Measurements from ENCODE around the gene TSPAN1. TPM values are rescaled to one million over a fixed set of nuclear protein-coding genes. Genes with fewer than 3 reads are reported as not detected.

TSPAN1 gene
- total RNA-seq, 2 donors from 2014 or later, result not detected

DNA sequence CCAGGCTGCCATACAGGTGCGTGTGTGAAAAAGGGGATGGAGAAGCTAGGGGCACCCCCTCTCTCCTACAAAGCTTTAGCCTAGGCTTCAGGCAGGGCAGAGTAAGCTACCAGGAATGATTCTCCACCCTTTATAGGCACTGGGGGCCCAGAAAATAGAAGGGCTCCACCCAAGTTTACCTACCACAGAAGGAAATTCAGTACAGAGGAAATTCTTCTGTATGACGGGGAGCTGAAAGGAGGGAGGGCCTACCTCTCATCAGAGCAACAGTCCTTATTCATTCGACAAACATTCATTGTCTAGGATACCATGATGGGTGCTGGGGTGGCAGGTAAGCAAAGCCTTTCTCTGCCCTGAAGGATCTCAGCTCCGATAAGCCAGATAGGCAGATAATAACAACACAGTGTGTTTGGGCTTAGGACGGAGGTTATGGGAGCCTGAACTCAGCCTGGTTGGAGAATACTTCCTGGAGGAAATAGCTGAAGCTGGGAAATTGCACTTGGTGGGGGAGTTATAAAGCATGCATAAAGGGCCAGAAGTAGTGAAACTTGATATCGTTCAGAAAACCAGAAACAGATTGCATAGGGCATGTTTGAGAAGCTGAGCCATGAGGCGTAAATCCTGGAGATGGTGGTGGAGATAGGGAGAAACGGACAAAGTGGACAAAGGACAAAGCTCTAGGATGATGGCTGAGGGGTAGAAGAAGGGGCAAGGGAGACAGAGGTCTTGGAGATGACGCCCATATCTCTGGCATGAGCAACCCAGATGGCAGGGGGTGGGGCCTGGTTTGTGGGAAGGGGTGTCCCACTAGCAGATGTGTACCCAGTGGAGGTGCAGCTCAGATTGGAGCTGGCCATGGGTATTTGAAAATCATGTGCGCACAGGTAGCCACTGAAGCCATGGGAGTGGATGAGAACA lies 6.7 kb downstream of the TSPAN1 start:
- H3K4me1 Mint-ChIP-seq, result peaks cover 6% of the 10 kb centered on the region
- Histone ChIP-seq H3K27ac (ENCODE audit: low read depth, low read length) (no peak overlapping the region), H3K9me3 (ENCODE audit: control insufficient read depth, low read length) (no peaks in the 10 kb centered on the region), H3K4me3 (ENCODE audit: low read length) (no peak overlapping the region), H3K27me3 (ENCODE audit: control insufficient read depth, insufficient read depth, low read length, poor library complexity, severe bottlenecking) (no peaks in the 10 kb centered on the region), H3K9ac (ENCODE audit: extremely low read depth, low read length, poor library complexity, severe bottlenecking) (no peak overlapping the region), H3K4me1 (ENCODE audit: control insufficient read depth, insufficient read depth, low read length) (no peaks in the 10 kb centered on the region), H3K36me3 (ENCODE audit: control insufficient read depth, insufficient read depth, low read length) (no peaks in the 10 kb centered on the region)
- H3K9me3 Mint-ChIP-seq, result no peaks in the 10 kb centered on the region
- no peaks in the 10 kb centered on the region for H3K36me3 Mint-ChIP-seq (ENCODE audit: low read depth)
- DNase-seq, result no peak
- 81 to 95% methylated on average over 7 to 10 of the region's 10 CpGs for WGBS, 2 experiments (ENCODE audit: insufficient coverage in 1 of 2, insufficient read length in 1 of 2)
- TF ChIP-seq, protein P1, sequence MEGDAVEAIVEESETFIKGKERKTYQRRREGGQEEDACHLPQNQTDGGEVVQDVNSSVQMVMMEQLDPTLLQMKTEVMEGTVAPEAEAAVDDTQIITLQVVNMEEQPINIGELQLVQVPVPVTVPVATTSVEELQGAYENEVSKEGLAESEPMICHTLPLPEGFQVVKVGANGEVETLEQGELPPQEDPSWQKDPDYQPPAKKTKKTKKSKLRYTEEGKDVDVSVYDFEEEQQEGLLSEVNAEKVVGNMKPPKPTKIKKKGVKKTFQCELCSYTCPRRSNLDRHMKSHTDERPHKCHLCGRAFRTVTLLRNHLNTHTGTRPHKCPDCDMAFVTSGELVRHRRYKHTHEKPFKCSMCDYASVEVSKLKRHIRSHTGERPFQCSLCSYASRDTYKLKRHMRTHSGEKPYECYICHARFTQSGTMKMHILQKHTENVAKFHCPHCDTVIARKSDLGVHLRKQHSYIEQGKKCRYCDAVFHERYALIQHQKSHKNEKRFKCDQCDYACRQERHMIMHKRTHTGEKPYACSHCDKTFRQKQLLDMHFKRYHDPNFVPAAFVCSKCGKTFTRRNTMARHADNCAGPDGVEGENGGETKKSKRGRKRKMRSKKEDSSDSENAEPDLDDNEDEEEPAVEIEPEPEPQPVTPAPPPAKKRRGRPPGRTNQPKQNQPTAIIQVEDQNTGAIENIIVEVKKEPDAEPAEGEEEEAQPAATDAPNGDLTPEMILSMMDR (conservative IDR thresholded peaks at IDR 0.05), result no peak
- no peak overlapping the region for H3K27ac Mint-ChIP-seq
- H3K4me3 Mint-ChIP-seq, result no peak overlapping the region
- H3K27me3 Mint-ChIP-seq (ENCODE audit: insufficient read depth), result peaks cover 10% of the 10 kb centered on the region

GRCh38 chr1:46183079-46183847 lies 8.4 kb downstream of the TSPAN1 start:
- no peaks in the 10 kb centered on the region for H3K9me3 ChIP-seq (ENCODE audit: control insufficient read depth, low read length)
- TF ChIP-seq, protein P1 (conservative IDR thresholded peaks at IDR 0.05), result peak; percentile 20
- no peak overlapping the region for H3K27ac Mint-ChIP-seq
- H3K4me3 Mint-ChIP-seq, result no peak overlapping the region
- no peaks in the 10 kb centered on the region for H3K27me3 ChIP-seq (ENCODE audit: control insufficient read depth, insufficient read depth, low read length, poor library complexity, severe bottlenecking)
- peaks cover 9% of the 10 kb centered on the region for H3K36me3 ChIP-seq (ENCODE audit: control insufficient read depth, insufficient read depth, low read length)
- H3K36me3 Mint-ChIP-seq (ENCODE audit: low read depth), result peaks cover 13% of the 10 kb centered on the region
- H3K9me3 Mint-ChIP-seq, result no peaks in the 10 kb centered on the region
- no peaks in the 10 kb centered on the region for H3K4me1 ChIP-seq (ENCODE audit: control insufficient read depth, insufficient read depth, low read length)
- peaks cover 10% of the 10 kb centered on the region for H3K27me3 Mint-ChIP-seq (ENCODE audit: insufficient read depth)
- 80 to 84% methylated on average over 6 to 8 of the region's 8 CpGs for WGBS, 2 experiments (ENCODE audit: insufficient coverage in 1 of 2, insufficient read length in 1 of 2)
- peak; percentile 61 for DNase-seq
- no peak overlapping the region for H3K4me3 ChIP-seq (ENCODE audit: low read length)
- peaks cover 6% of the 10 kb centered on the region for H3K4me1 Mint-ChIP-seq
- H3K27ac ChIP-seq (ENCODE audit: low read depth, low read length), result no peak overlapping the region
- no peak overlapping the region for H3K9ac ChIP-seq (ENCODE audit: extremely low read depth, low read length, poor library complexity, severe bottlenecking)

DNA sequence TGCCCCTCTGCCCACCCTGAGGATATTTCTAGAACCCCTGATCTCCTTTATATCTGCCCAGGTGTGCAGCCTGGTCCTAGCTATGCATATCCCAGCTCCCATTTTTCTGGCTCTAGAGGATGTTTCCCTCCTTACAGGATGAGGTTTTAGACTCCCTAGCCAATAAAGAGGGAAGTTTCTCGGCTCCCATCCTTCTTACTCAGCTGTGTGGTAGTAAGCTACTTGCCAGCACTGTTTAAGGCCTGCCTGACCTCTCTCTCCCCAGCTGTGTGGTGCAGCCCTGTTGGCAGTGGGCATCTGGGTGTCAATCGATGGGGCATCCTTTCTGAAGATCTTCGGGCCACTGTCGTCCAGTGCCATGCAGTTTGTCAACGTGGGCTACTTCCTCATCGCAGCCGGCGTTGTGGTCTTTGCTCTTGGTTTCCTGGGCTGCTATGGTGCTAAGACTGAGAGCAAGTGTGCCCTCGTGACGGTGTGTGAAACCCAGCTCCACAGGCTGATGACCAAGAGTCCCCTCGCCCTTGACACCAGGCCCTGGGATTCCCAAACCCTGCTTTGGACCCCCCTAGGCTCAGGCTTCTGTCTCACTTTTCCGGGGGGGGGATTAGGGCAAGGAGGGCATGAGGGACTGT lies 9.2 kb downstream of the TSPAN1 start:
- no peaks in the 10 kb centered on the region for H3K9me3 ChIP-seq (ENCODE audit: control insufficient read depth, low read length)
- H3K4me3 ChIP-seq (ENCODE audit: low read length), result no peak overlapping the region
- no peaks in the 10 kb centered on the region for H3K27me3 ChIP-seq (ENCODE audit: control insufficient read depth, insufficient read depth, low read length, poor library complexity, severe bottlenecking)
- Mint-ChIP-seq H3K36me3 (ENCODE audit: low read depth) (peaks cover 16% of the 10 kb centered on the region), H3K4me3 (no peak overlapping the region), H3K9me3 (no peaks in the 10 kb centered on the region), H3K27ac (peak overlapping the region; percentile 55), H3K4me1 (peaks cover 6% of the 10 kb centered on the region), H3K27me3 (ENCODE audit: insufficient read depth) (peaks cover 10% of the 10 kb centered on the region)
- WGBS, 2 experiments (ENCODE audit: insufficient coverage in 1 of 2, insufficient read length in 1 of 2), result 93 to 97% methylated on average over 9 to 12 of the region's 12 CpGs
- H3K36me3 ChIP-seq (ENCODE audit: control insufficient read depth, insufficient read depth, low read length), result peaks cover 17% of the 10 kb centered on the region
- TF ChIP-seq, protein P1 (conservative IDR thresholded peaks at IDR 0.05), result no peak
- no peak for DNase-seq
- H3K4me1 ChIP-seq (ENCODE audit: control insufficient read depth, insufficient read depth, low read length), result no peaks in the 10 kb centered on the region
- H3K27ac ChIP-seq (ENCODE audit: low read depth, low read length), result no peak overlapping the region
- H3K9ac ChIP-seq (ENCODE audit: extremely low read depth, low read length, poor library complexity, severe bottlenecking), result no peak overlapping the region

All from endodermal cell (in vitro differentiated cells).